Neural progenitor cell (in vitro differentiated cells): ENCODE results near the gene CENPM.

Experiments
- CTCF ChIP-seq: fragments of 200-600 bp; sonication (generic); IDR thresholded peaks from 2 replicates; pipeline ENCODE4 v1.5.1; 2017; ENCODE audit warnings: antibody characterized with exemption, mild to moderate bottlenecking
- EZH2 ChIP-seq: fragments of 200-600 bp; sonication (generic); IDR thresholded peaks from 2 replicates; pipeline ENCODE4 v1.6.1; 2017; ENCODE audit warnings: antibody characterized with exemption, mild to moderate bottlenecking, moderate library complexity

- TF ChIP-seq CTCF (no peak), EZH2 (no peak)
Observed at GRCh38 chr22:41964112-41964491, 17.1 kb upstream of the CENPM start.
